Osteocyte (in vitro differentiated cells): ENCODE measurements around the gene VAMP2. TPM values are rescaled to one million over a fixed set of nuclear protein-coding genes. Genes with fewer than 3 reads are reported as not detected.

Source experiments
- DNase-seq: peaks from one replicate; pipeline ENCODE4 v3.0.0; 2021; ENCODE audit warnings: mixed read lengths; ENCODE audit not compliant: unreplicated experiment; ENCODE audit errors: extremely low spot score
- H3K27ac Mint-ChIP-seq: one replicate; pipeline ENCODE4 v1.8.0; 2021; ENCODE audit warnings: mild to moderate bottlenecking, mixed read lengths; ENCODE audit not compliant: unreplicated experiment
- H3K27me3 Mint-ChIP-seq: one replicate; pipeline ENCODE4 v1.8.0; 2021; ENCODE audit warnings: mixed read lengths; ENCODE audit not compliant: unreplicated experiment
- H3K36me3 Mint-ChIP-seq: one replicate; pipeline ENCODE4 v1.8.0; 2021; ENCODE audit warnings: mixed read lengths; ENCODE audit not compliant: unreplicated experiment
- H3K4me1 Mint-ChIP-seq: one replicate; pipeline ENCODE4 v1.8.0; 2021; ENCODE audit warnings: mixed read lengths; ENCODE audit not compliant: unreplicated experiment
- H3K4me3 Mint-ChIP-seq: one replicate; pipeline ENCODE4 v1.8.0; 2021; ENCODE audit warnings: mild to moderate bottlenecking, moderate library complexity, mixed read lengths; ENCODE audit not compliant: unreplicated experiment
- H3K9me3 Mint-ChIP-seq: one replicate; pipeline ENCODE4 v1.8.0; 2021; ENCODE audit warnings: mixed read lengths; ENCODE audit not compliant: unreplicated experiment
- total RNA-seq: library from RNA; stranded (reverse); gene quantifications from 2 replicates; pipeline ENCODE4 v1.2.1, GENCODE V29; 2021
- TF ChIP-seq, protein P1 (sequence below): fragments of 200-600 bp; sonication (generic); IDR thresholded peaks from 2 replicates; pipeline ENCODE4 v1.5.0; 2021; ENCODE audit warnings: antibody characterized with exemption, mild to moderate bottlenecking, moderate library complexity

Gene VAMP2
- total RNA-seq, 1 donor from 2014 or later = 70.0 TPM

DNA sequence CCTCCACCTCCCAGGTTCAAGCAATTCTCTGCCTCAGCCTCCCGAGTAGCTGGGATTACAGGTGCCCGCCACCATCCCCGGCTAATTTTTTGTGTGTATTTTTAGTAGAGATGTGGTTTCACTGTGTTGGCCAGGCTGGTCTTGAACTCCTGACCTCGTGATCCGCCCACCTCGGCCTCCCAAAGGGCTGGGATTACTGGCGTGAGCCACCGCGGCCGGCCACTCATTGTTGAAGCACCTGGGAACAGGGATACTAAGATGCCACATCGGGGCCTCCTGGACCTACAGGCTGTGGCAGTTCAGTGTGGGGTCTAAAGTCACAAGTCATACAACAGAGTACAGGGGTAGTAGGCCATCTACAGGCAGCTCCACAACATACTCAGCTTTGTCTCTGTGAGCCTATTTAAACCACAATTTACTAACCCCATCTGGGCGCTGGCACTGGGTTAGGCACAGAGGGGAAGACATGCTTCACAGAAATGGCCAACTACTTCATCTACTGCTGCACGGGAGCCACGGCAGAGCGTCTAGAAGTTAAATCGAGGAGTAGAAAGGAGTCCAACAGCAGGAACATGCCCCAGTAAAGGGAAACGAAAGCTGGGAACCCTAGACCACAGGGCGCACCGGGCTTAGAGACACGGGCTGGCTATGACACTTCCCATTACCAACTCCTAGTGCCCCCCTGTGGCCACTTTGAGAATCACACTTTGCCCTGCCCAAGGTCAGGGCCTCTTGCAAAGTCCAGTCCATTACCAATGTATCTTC, 4.3 kb downstream of the VAMP2 start:
- TF ChIP-seq, protein P1, sequence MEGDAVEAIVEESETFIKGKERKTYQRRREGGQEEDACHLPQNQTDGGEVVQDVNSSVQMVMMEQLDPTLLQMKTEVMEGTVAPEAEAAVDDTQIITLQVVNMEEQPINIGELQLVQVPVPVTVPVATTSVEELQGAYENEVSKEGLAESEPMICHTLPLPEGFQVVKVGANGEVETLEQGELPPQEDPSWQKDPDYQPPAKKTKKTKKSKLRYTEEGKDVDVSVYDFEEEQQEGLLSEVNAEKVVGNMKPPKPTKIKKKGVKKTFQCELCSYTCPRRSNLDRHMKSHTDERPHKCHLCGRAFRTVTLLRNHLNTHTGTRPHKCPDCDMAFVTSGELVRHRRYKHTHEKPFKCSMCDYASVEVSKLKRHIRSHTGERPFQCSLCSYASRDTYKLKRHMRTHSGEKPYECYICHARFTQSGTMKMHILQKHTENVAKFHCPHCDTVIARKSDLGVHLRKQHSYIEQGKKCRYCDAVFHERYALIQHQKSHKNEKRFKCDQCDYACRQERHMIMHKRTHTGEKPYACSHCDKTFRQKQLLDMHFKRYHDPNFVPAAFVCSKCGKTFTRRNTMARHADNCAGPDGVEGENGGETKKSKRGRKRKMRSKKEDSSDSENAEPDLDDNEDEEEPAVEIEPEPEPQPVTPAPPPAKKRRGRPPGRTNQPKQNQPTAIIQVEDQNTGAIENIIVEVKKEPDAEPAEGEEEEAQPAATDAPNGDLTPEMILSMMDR = peak; percentile 88
- H3K9me3 Mint-ChIP-seq = no peaks in the 10 kb centered on the region
- DNase-seq = peak; percentile 96
- H3K4me3 Mint-ChIP-seq = peak overlapping the region; percentile 35
- H3K27me3 Mint-ChIP-seq = no peaks in the 10 kb centered on the region
- peak overlapping the region; percentile 87 for H3K27ac Mint-ChIP-seq
- peaks cover 11% of the 10 kb centered on the region for H3K36me3 Mint-ChIP-seq
- peaks cover 43% of the 10 kb centered on the region for H3K4me1 Mint-ChIP-seq

DNA sequence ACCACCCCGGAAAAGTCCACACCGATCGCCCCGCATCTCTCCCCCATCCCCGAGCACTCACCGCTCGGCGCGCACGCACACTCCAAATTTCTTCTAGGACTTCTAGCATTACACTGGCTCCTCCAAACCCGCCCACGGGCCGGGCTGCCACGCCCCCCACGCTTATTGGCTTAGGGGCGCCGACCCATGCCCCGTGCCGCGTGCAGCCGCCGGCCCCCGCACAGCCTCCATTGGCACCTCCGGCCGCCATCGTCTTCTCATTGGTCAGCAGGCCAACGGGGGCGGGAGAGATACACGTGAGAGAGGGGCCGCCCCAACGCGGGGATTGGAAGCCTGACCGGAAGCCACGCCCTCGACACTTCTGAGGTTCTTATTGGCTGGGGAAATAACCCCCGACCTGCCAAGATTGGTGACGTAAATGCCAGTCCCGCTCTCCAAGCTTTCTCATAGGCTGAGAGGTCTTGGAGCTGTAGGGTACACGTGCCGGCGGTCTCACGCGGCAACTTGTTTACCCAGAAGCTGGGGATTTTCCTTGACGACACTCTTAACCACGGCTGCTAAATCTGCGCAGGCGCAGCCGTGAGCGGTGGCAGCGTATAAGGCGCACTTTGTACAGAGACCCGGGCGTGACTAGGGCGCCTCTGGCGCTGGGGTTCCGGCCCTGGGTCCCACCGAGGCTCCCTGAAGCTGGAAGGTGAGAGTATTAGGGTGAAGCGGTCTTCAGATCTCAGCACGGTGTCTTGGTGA, 6.3 kb downstream of the VAMP2 start:
- H3K27ac Mint-ChIP-seq = no peak overlapping the region
- DNase-seq = peak; percentile 100
- no peaks in the 10 kb centered on the region for H3K27me3 Mint-ChIP-seq
- H3K4me1 Mint-ChIP-seq = peaks cover 50% of the 10 kb centered on the region
- TF ChIP-seq, protein P1 = peak; percentile 8
- no peaks in the 10 kb centered on the region for H3K9me3 Mint-ChIP-seq
- H3K4me3 Mint-ChIP-seq = no peak overlapping the region
- H3K36me3 Mint-ChIP-seq = peaks cover 7% of the 10 kb centered on the region

DNA sequence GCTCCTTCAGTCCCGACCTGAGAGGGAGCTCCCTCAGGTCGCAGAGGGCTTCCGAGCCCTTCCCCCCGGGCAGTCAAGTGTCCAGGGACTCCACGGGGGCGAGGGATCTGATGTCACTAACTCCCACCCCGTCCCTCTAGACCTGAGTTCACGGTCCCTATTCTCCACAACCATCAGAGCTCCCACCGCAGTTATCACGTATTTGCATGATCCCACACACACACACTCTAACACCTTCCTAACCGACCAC, 6.8 kb downstream of the VAMP2 start:
- DNase-seq = no peak
- TF ChIP-seq, protein P1 = no peak
- Mint-ChIP-seq H3K27me3 (no peaks in the 10 kb centered on the region), H3K27ac (no peak overlapping the region), H3K9me3 (no peaks in the 10 kb centered on the region), H3K36me3 (peaks cover 3% of the 10 kb centered on the region), H3K4me3 (no peak overlapping the region), H3K4me1 (peaks cover 47% of the 10 kb centered on the region)

DNA sequence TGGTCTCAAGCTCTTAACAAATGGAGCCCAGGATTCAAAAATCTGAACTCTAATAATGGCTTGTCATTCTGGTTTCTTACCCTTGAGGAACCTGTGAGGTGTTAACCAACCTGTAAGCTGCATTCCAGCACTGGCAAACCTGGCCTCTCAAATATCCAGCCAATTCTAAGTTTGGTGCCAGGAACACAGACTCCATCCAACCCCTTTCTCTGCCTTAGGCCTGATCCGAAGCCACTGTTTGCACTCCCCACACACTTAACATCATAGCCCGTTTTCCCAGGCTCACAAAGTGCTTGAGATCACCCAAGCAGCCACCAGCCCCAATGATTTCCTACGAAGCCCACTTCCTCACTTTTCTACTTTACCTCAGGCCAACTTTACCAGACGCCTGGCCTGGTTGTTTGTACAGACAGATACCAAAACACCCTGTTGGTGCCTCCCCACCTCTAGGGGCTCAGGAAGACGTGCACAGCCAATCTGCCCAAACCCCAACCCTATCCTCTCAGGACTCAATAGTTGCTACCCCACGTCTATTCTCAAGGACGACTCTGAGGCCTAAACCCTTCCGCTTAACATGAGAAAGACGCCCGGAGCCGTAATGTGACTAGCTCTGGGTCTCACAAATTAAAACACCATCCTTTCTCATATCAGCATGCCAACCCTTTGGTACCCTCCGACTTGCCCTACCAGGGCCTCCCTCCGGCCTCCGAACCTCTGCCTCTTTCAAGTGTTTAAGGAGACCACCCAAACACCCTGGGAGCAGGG, 7.3 kb downstream of the VAMP2 start:
- DNase-seq = no peak
- no peak overlapping the region for H3K27ac Mint-ChIP-seq

More for the DNA sequence above, 7.3 kb downstream of the VAMP2 start:
- peaks cover 51% of the 10 kb centered on the region for H3K4me1 Mint-ChIP-seq
- TF ChIP-seq, protein P1 = no peak
- peaks cover 3% of the 10 kb centered on the region for H3K36me3 Mint-ChIP-seq
- no peaks in the 10 kb centered on the region for H3K27me3 Mint-ChIP-seq
- H3K4me3 Mint-ChIP-seq = no peak overlapping the region
- H3K9me3 Mint-ChIP-seq = no peaks in the 10 kb centered on the region
